ENCODE measurements around the gene NDUFB10. TPM values are rescaled to one million over a fixed set of nuclear protein-coding genes. Genes with fewer than 3 reads are reported as not detected.

Gene NDUFB10
- polyA plus RNA-seq, 1 donor from 2014 or later: 217 TPM

DNA sequence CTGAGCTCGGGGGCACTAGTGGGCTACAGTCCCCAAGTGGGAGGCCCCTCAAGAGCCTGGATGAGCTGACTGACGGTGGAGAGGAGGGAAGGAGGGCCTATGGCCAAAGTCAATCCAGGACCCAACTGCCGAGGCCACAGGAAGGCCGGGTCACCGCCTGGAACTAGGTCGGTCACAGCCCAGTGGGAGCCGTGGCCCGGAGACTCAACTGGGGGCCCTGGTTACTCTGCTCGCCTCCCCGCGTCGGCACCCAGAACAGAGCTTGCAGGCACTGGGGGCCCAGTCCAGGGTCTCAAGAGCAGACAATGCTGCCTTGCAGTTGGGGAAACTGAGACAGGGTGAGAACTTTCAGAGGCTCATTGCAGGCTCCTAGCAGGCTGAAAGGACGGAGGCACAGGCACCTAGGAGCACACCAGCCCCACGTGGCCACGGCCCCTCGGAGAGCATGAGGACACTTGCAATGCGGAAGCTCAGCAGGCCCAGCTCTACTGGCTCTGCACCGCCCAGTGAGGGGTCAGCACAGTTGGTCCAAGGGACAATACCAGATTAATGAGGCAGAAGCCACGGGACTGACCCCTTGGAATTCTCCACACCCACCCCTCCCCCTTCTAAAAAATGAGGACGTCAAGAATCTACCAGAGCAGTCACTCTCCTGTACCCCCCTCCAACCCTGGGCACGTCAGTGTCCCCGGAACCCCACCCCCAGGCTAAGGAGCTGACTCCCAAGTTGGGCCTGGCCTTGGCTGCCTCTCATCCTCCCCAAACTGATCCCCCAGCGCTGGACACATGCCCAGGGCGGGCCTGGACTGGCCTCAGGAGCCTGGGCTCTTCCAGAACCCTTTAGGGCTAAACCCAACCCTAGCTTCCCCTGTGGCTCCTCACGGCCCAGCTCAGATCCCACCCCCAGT is 43.4 kb upstream of the NDUFB10 start:
- Histone ChIP-seq H3K4me2 (ENCODE audit: low read length) (no peak overlapping the region), H3K36me3 (ENCODE audit: insufficient read depth, low read length) (no peaks in the 10 kb centered on the region), H3K27me3 (ENCODE audit: insufficient read depth, low read depth, low read length) (peaks cover 55% of the 10 kb centered on the region), H3K9me2 (ENCODE audit: insufficient read depth, low read length) (no peaks in the 10 kb centered on the region), H3K9ac (ENCODE audit: low read length) (no peak overlapping the region), H3K79me2 (replicated peaks; ENCODE audit: insufficient read depth, low read length) (no peaks in the 10 kb centered on the region), H4K20me1 (ENCODE audit: insufficient read depth) (no peaks in the 10 kb centered on the region), H3K4me3 (ENCODE audit: low read length) (no peak overlapping the region), H3F3A (ENCODE audit: insufficient read depth, low read length, poor library complexity, severe bottlenecking) (no peaks in the 10 kb centered on the region), H3K27ac (ENCODE audit: low read length) (no peak overlapping the region), H2AFZ (ENCODE audit: low read depth, low read length) (no peak overlapping the region), H3K9me3 (ENCODE audit: low read length) (no peaks in the 10 kb centered on the region)
- TF ChIP-seq MXI1 (conservative IDR thresholded peaks at IDR 0.05; ENCODE audit: poor library complexity, severe bottlenecking) (no peak), RAD21 (conservative IDR thresholded peaks at IDR 0.05) (no peak), POLR2AphosphoS5 (IDR thresholded peaks at IDR 0.05) (no peak), TAF1 (IDR thresholded peaks at IDR 0.05; ENCODE audit: low read depth) (no peak), SMC3 (conservative IDR thresholded peaks at IDR 0.05; ENCODE audit: poor library complexity) (no peak), EZH2 (IDR thresholded peaks at IDR 0.05; ENCODE audit: borderline replicate concordance, insufficient read depth, low read length, poor library complexity, severe bottlenecking) (no peak), EP300 (conservative IDR thresholded peaks at IDR 0.05; ENCODE audit: poor library complexity, severe bottlenecking) (no peak)
- TF ChIP-seq, protein P1, sequence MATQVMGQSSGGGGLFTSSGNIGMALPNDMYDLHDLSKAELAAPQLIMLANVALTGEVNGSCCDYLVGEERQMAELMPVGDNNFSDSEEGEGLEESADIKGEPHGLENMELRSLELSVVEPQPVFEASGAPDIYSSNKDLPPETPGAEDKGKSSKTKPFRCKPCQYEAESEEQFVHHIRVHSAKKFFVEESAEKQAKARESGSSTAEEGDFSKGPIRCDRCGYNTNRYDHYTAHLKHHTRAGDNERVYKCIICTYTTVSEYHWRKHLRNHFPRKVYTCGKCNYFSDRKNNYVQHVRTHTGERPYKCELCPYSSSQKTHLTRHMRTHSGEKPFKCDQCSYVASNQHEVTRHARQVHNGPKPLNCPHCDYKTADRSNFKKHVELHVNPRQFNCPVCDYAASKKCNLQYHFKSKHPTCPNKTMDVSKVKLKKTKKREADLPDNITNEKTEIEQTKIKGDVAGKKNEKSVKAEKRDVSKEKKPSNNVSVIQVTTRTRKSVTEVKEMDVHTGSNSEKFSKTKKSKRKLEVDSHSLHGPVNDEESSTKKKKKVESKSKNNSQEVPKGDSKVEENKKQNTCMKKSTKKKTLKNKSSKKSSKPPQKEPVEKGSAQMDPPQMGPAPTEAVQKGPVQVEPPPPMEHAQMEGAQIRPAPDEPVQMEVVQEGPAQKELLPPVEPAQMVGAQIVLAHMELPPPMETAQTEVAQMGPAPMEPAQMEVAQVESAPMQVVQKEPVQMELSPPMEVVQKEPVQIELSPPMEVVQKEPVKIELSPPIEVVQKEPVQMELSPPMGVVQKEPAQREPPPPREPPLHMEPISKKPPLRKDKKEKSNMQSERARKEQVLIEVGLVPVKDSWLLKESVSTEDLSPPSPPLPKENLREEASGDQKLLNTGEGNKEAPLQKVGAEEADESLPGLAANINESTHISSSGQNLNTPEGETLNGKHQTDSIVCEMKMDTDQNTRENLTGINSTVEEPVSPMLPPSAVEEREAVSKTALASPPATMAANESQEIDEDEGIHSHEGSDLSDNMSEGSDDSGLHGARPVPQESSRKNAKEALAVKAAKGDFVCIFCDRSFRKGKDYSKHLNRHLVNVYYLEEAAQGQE (IDR thresholded peaks at IDR 0.05; ENCODE audit: borderline replicate concordance): no peak
- TF ChIP-seq, protein P2, sequence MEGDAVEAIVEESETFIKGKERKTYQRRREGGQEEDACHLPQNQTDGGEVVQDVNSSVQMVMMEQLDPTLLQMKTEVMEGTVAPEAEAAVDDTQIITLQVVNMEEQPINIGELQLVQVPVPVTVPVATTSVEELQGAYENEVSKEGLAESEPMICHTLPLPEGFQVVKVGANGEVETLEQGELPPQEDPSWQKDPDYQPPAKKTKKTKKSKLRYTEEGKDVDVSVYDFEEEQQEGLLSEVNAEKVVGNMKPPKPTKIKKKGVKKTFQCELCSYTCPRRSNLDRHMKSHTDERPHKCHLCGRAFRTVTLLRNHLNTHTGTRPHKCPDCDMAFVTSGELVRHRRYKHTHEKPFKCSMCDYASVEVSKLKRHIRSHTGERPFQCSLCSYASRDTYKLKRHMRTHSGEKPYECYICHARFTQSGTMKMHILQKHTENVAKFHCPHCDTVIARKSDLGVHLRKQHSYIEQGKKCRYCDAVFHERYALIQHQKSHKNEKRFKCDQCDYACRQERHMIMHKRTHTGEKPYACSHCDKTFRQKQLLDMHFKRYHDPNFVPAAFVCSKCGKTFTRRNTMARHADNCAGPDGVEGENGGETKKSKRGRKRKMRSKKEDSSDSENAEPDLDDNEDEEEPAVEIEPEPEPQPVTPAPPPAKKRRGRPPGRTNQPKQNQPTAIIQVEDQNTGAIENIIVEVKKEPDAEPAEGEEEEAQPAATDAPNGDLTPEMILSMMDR (IDR thresholded peaks at IDR 0.05; ENCODE audit: poor library complexity, severe bottlenecking): no peak

GRCh38 chr16:1916640-1916990 is 42.7 kb upstream of the NDUFB10 start:
- TF ChIP-seq, protein P1 (IDR thresholded peaks at IDR 0.05; ENCODE audit: borderline replicate concordance): no peak
- TF ChIP-seq EZH2 (IDR thresholded peaks at IDR 0.05; ENCODE audit: borderline replicate concordance, insufficient read depth, low read length, poor library complexity, severe bottlenecking): no peak
- TF ChIP-seq POLR2AphosphoS5 (IDR thresholded peaks at IDR 0.05): no peak
- TF ChIP-seq MXI1 (conservative IDR thresholded peaks at IDR 0.05; ENCODE audit: poor library complexity, severe bottlenecking): no peak
- no peak for TF ChIP-seq SMC3 (conservative IDR thresholded peaks at IDR 0.05; ENCODE audit: poor library complexity)
- TF ChIP-seq EP300 (conservative IDR thresholded peaks at IDR 0.05; ENCODE audit: poor library complexity, severe bottlenecking): no peak
- no peak for TF ChIP-seq RAD21 (conservative IDR thresholded peaks at IDR 0.05)
- no peak for TF ChIP-seq TAF1 (IDR thresholded peaks at IDR 0.05; ENCODE audit: low read depth)
- TF ChIP-seq, protein P2 (IDR thresholded peaks at IDR 0.05; ENCODE audit: poor library complexity, severe bottlenecking): no peak
- H3K27ac ChIP-seq (ENCODE audit: low read length): no peak overlapping the region

More at GRCh38 chr16:1916640-1916990, 42.7 kb upstream of the NDUFB10 start:
- no peak overlapping the region for H2AFZ ChIP-seq (ENCODE audit: low read depth, low read length)
- H3K4me2 ChIP-seq (ENCODE audit: low read length): no peak overlapping the region
- no peaks in the 10 kb centered on the region for H3K9me2 ChIP-seq (ENCODE audit: insufficient read depth, low read length)
- H3K79me2 ChIP-seq (replicated peaks; ENCODE audit: insufficient read depth, low read length): no peaks in the 10 kb centered on the region
- no peak overlapping the region for H3K9ac ChIP-seq (ENCODE audit: low read length)
- H3K27me3 ChIP-seq (ENCODE audit: insufficient read depth, low read depth, low read length): peaks cover 61% of the 10 kb centered on the region
- no peaks in the 10 kb centered on the region for H3F3A ChIP-seq (ENCODE audit: insufficient read depth, low read length, poor library complexity, severe bottlenecking)
- no peak overlapping the region for H3K4me3 ChIP-seq (ENCODE audit: low read length)
- no peaks in the 10 kb centered on the region for H4K20me1 ChIP-seq (ENCODE audit: insufficient read depth)
- no peaks in the 10 kb centered on the region for H3K9me3 ChIP-seq (ENCODE audit: low read length)
- no peaks in the 10 kb centered on the region for H3K36me3 ChIP-seq (ENCODE audit: insufficient read depth, low read length)
